Measurements from ENCODE around the gene RBM17.

The RBM17 gene

DNA sequence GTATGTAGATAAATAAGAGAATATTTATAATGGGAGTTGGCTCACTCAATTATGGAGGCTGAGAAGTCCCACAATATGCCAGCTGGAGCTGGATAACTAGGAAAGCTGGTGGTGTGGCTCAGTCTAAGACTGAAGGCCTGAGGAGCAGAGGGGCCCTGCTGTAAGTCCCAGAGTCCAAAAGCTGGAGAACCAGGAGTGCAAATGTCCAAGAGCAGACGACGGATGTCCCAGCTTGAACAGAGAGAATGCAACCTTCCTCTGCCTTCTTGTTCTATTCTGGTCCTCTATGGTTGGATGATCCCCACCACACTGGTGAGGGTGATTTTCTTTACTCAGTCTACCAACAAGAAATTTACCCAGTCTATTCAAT, 39.8 kb upstream of the RBM17 start:
- H3K9me3 Mint-ChIP-seq: no peaks in the 10 kb centered on the region
- H3K27ac Mint-ChIP-seq (ENCODE audit: low read depth): peak overlapping the region; percentile 96
- ATAC-seq (replicated peaks; ENCODE audit: extremely low read depth, poor library complexity, severe bottlenecking): no peak
- H3K4me3 Mint-ChIP-seq: no peak overlapping the region
- peaks cover 15% of the 10 kb centered on the region for H3K36me3 Mint-ChIP-seq (ENCODE audit: insufficient read depth)
- no peak for DNase-seq (ENCODE audit: low spot score in 2 of 2)
- H3K27me3 Mint-ChIP-seq: no peaks in the 10 kb centered on the region
- H3K4me1 Mint-ChIP-seq: peaks cover 63% of the 10 kb centered on the region

DNA sequence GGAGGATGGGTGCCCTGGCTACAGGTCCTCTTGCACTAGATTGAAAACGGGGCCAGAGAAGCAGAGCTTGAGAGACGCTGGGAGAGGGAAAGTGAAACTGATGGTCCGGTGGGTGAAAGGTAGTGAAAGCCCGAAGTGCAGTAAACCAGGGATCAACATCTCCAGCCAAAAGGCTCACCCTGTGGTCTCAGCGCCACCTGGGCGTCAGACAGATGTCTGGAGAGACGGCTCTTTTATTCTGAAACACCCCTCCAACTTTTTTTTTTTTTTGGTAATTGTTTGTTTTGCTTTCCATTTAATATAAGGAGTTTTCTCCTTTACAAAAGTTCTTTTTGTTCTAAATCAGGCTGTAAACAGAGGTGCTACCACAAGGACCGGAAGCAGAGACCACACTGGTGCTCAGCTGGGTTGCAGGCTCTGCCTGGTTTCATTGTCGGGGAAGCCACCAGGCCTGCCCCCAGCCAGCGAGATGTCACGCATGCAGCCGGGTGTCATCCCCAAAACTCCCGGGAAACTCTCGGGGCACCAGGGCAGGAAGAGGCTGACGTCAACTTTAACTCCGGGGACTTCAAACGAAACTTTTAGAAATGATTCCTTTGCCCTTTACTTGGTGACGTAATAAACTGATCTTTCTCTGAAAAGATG, 37.9 kb upstream of the RBM17 start:
- peak; percentile 71 to 89 for DNase-seq (ENCODE audit: low spot score in 2 of 2)
- peak; percentile 85 for ATAC-seq (replicated peaks; ENCODE audit: extremely low read depth, poor library complexity, severe bottlenecking)
- peak overlapping the region; percentile 82 for H3K4me3 Mint-ChIP-seq
- peaks cover 59% of the 10 kb centered on the region for H3K4me1 Mint-ChIP-seq
- H3K36me3 Mint-ChIP-seq (ENCODE audit: insufficient read depth): peaks cover 15% of the 10 kb centered on the region
- H3K27ac Mint-ChIP-seq (ENCODE audit: low read depth): peak overlapping the region; percentile 96
- no peaks in the 10 kb centered on the region for H3K9me3 Mint-ChIP-seq
- H3K27me3 Mint-ChIP-seq: no peaks in the 10 kb centered on the region

DNA sequence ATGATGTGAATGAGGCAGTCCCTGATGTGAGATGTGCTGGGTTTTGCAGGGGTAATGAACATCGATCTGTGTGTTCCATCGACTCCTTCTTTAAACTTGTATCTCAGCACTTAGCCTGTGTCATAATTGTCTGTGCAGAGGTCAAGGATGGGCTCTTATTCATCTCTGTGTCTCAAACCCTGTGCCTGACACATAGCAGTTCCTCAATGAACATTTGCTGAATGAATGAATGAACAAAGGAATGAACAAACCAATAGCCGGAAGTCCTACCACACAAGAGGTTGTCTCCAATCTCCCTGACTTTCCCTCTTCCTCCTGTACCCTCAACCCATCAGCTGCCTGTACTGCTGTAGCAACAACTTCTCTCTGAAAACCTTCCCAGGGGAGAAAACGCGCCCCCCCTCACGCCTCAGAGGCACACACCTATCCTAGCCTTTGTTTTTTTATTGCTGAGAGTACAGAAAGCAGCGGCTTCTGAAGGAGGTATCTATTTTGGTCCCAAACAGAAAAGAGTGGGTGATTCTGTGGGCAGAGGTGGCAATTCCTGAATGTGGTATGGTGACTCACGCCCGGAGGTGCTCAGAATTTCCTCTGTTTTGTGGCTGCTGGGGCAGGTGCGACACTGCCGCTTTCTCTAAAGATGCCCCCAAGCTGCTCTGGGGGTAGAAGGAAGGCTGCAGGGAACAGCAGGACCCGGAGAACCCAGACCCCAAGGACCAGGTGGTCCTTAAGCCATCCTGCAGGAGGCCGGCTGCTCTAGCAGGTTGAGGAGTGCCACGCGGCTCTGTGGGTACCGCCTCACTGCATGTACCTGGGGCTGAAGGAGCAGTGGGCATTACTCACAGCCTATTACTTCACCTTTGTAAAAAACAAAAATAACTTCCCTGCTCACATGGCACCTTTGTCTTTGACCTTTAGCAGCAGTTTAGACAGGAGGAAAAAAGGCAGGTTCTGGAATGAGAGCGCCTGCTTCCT, 36.3 kb upstream of the RBM17 start:
- Mint-ChIP-seq H3K27ac (ENCODE audit: low read depth) (peak overlapping the region; percentile 96), H3K4me3 (peak overlapping the region; percentile 82), H3K4me1 (peaks cover 58% of the 10 kb centered on the region), H3K9me3 (no peaks in the 10 kb centered on the region), H3K36me3 (ENCODE audit: insufficient read depth) (peaks cover 16% of the 10 kb centered on the region), H3K27me3 (no peaks in the 10 kb centered on the region)
- DNase-seq (ENCODE audit: low spot score in 2 of 2): peak; percentile 51 to 65
- ATAC-seq (replicated peaks; ENCODE audit: extremely low read depth, poor library complexity, severe bottlenecking): peak; percentile 37

DNA sequence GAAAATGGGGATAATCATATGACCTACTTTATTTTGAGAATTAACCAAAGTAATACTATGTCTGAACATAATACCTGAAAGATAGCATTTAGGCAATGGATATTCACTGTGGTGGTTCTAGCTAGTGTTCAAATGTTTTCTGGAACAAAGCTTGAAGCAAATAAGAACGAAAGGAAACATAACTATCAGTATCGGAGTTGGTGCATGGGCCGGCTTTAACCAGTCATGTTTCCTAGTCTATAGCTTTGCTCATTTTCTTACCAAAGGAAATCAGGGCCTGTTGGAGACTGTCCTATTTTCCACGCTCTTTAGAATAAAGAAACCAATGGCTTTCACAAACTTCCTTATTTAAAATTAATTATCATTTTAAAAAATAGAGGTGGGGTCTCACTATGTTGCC, 35.5 kb upstream of the RBM17 start:
- ATAC-seq (replicated peaks; ENCODE audit: extremely low read depth, poor library complexity, severe bottlenecking) (no peak), DNase-seq (ENCODE audit: low spot score in 2 of 2) (no peak)
- Mint-ChIP-seq H3K36me3 (ENCODE audit: insufficient read depth) (peaks cover 17% of the 10 kb centered on the region), H3K27ac (ENCODE audit: low read depth) (peak overlapping the region; percentile 96), H3K9me3 (no peaks in the 10 kb centered on the region), H3K4me3 (peak overlapping the region; percentile 82), H3K4me1 (peaks cover 58% of the 10 kb centered on the region), H3K27me3 (no peaks in the 10 kb centered on the region)

DNA sequence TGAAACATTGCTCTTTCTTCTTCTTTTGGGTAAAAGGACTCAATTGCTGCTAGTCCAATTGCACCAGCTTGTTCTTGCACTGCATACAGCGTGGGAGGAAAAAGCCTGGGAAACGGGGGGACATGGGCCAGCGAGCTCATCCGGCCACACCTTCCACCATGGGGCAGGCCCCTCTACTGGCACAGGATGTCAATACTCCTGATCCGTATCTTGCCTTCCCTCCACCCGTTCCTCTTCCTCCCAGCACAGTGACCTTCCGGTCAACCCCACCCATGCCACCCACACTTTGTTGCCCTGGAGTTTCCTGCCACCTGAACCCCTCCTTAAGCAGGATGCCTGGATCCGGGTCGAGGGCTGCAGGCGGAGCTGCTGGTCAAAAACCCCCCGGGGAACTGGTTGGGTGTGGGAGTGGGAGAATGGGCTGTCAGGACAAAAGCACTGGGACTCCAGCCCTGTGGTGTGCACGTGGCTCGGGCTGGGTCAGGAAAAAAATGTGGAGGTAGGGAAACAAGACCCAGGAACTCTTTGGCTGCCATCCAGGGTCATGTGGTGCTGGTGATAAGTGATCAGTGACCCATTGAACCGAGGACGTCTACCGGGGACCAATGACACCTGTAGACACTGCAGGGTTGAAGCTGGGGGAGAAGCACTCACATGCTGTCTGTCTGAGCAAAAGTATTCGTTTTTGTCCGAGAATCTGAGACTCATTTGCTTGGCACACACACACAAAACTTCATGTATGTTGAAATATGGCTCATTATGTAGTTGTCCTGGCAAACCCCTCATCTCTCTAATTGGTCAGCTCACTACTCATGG, 34.8 kb upstream of the RBM17 start:
- DNase-seq (ENCODE audit: low spot score in 2 of 2) (peak in 1 of 2 donors; percentile 8), ATAC-seq (replicated peaks; ENCODE audit: extremely low read depth, poor library complexity, severe bottlenecking) (no peak)
- Mint-ChIP-seq H3K4me1 (peaks cover 58% of the 10 kb centered on the region), H3K4me3 (peak overlapping the region; percentile 29), H3K27ac (ENCODE audit: low read depth) (peak overlapping the region; percentile 96), H3K27me3 (no peaks in the 10 kb centered on the region), H3K9me3 (no peaks in the 10 kb centered on the region), H3K36me3 (ENCODE audit: insufficient read depth) (peaks cover 17% of the 10 kb centered on the region)

DNA sequence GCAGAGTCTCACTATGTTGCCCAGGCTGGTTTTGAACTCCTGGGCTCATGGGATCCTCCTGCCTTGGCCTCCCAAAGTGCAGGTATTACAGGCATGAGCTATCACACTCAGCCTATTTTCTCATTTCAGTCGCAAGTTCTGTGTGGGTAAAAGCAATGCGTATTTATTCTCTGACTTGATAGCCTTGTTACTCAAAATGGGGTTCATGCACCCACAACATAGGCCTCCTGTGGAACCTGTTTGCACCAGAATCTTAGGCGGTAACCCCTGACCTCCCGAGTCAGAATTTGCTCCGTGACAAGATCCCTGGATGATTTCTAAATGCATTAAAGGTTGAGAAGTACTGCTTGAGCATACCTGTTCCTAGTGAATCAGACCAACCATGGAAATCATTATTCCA, 34.0 kb upstream of the RBM17 start:
- no peak for ATAC-seq (replicated peaks; ENCODE audit: extremely low read depth, poor library complexity, severe bottlenecking)
- Mint-ChIP-seq H3K4me3 (peak overlapping the region; percentile 29), H3K9me3 (no peaks in the 10 kb centered on the region), H3K27ac (ENCODE audit: low read depth) (no peak overlapping the region), H3K4me1 (peaks cover 60% of the 10 kb centered on the region), H3K27me3 (no peaks in the 10 kb centered on the region), H3K36me3 (ENCODE audit: insufficient read depth) (peaks cover 17% of the 10 kb centered on the region)
- DNase-seq (ENCODE audit: low spot score in 2 of 2): peak in 1 of 2 donors; percentile 1

DNA sequence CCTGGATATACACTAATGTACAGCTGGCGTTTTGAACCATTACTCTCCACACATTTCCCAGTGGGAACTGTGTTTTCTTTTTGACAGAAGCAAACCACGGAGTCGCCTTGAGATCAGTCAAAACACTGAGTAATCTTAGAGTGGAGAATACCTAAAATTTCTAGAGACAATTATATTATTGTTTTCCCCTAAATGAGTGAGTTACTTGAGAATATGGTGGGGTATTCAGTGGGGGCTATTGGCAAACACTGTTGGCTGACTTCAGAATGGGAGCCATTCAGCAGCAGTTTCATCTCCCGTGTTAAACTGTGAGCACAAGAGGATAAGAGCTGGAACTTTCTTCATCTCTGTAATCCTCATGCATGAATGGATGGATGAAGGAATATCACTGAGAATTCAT, 32.9 kb upstream of the RBM17 start:
- no peaks in the 10 kb centered on the region for H3K27me3 Mint-ChIP-seq
- no peak overlapping the region for H3K27ac Mint-ChIP-seq (ENCODE audit: low read depth)
- no peaks in the 10 kb centered on the region for H3K9me3 Mint-ChIP-seq
- no peak for DNase-seq (ENCODE audit: low spot score in 2 of 2)
- peaks cover 12% of the 10 kb centered on the region for H3K36me3 Mint-ChIP-seq (ENCODE audit: insufficient read depth)
- peaks cover 56% of the 10 kb centered on the region for H3K4me1 Mint-ChIP-seq
- no peak overlapping the region for H3K4me3 Mint-ChIP-seq
- no peak for ATAC-seq (replicated peaks; ENCODE audit: extremely low read depth, poor library complexity, severe bottlenecking)

DNA sequence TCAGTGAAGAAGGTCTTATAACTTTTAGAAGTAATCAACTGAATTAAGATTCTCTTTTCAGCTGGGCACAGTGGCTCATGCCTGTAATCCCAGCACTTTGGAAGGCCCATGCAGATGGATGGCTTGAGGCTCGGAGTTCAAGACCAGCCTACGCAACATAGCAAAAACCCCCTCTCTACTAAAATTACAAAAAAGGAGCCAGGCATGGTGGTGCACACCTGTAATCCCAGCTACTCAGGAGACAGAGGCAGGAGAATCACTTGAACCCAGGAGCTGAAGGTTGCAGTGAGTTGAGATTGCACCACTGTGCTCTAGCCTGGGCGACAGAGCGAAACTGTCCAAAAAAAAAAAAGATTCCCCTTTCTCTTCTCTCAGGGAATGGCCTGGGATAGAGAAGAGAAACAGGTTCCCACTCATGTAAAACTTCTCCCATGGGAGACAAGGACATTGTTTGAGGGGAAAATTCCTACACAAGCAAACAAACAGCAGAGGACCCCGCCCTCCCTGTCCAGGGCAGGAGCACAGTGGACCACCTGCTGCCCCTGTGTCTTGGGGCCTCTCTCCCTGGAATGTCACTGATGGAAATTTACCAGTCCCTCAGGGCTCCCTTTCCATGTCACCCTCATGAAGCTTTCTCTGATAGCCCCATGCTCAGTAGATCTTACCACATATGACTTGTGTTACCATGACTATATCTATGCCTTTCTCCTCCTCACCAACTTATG, 32.3 kb upstream of the RBM17 start:
- Mint-ChIP-seq H3K27me3 (no peaks in the 10 kb centered on the region), H3K27ac (ENCODE audit: low read depth) (no peak overlapping the region), H3K4me1 (peaks cover 54% of the 10 kb centered on the region), H3K4me3 (no peak overlapping the region), H3K36me3 (ENCODE audit: insufficient read depth) (peaks cover 7% of the 10 kb centered on the region), H3K9me3 (no peaks in the 10 kb centered on the region)
- no peak for ATAC-seq (replicated peaks; ENCODE audit: extremely low read depth, poor library complexity, severe bottlenecking)
- DNase-seq (ENCODE audit: low spot score in 2 of 2): no peak

DNA sequence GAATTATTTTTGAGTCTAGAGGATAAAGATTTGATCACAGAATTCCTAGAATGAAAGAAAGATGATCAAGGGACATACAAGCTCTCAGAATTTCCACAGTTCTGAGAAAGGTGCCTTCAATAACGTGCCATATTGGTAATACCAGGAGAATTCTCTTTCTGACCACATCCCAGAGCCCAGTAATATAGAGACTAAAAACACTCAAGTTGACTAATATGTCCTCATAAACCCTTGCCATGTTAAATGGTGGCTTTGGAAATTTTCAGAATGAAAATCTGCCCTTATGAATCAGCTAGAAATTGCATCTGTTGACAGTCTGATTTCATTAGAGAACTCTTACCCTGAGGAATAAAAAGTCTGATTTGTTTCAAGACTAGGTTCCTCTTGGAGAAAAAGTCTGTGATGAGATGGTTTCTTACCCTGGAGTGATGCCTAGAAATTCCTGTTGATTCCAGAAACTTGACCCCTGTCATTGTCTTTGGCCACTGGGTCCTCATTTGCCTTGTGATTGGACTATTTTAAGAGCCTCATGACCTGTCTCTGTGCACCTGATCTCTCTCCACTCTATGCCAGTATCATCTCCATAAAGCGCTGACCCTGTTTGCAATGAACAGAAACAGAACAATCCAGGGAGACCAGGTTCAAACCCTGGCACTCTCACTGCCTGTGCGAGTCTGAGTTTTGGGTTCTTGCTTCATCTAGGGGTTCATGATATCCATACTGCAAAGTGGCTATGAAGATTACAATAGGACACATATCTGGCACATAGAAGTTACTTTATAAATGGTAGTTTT, 30.0 kb upstream of the RBM17 start:
- no peaks in the 10 kb centered on the region for H3K27me3 Mint-ChIP-seq
- H3K27ac Mint-ChIP-seq (ENCODE audit: low read depth): no peak overlapping the region
- no peak for DNase-seq (ENCODE audit: low spot score in 2 of 2)

DNA sequence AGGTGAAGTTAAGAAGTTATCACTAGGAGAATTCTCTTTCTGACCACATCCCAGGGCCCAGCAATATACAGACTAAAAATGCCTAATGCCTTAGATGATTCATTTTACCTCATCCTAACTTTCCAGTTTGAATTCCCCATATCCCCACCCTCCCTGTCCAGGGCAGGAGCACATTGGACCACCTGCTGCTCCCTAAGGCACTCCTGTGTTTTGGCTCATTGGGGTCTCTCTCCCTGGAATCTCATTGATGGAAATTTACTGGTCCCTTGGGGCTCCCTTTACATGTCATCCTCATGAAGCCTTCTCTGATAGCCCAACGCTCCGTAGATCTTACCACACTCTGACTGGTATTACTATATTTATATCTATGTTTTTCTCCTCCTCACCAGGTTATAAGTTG, 29.3 kb upstream of the RBM17 start:
- H3K9me3 Mint-ChIP-seq: no peaks in the 10 kb centered on the region
- no peak for DNase-seq (ENCODE audit: low spot score in 2 of 2)
- ATAC-seq (replicated peaks; ENCODE audit: extremely low read depth, poor library complexity, severe bottlenecking): no peak
- H3K4me1 Mint-ChIP-seq: peaks cover 37% of the 10 kb centered on the region
- H3K4me3 Mint-ChIP-seq: peak overlapping the region; percentile 36
- H3K36me3 Mint-ChIP-seq (ENCODE audit: insufficient read depth): peaks cover 6% of the 10 kb centered on the region
- H3K27me3 Mint-ChIP-seq: no peaks in the 10 kb centered on the region
- no peak overlapping the region for H3K27ac Mint-ChIP-seq (ENCODE audit: low read depth)

More for the DNA sequence above, 30.0 kb upstream of the RBM17 start:
- Mint-ChIP-seq H3K4me1 (peaks cover 43% of the 10 kb centered on the region), H3K36me3 (ENCODE audit: insufficient read depth) (peaks cover 6% of the 10 kb centered on the region), H3K4me3 (no peak overlapping the region), H3K9me3 (no peaks in the 10 kb centered on the region)
- no peak for ATAC-seq (replicated peaks; ENCODE audit: extremely low read depth, poor library complexity, severe bottlenecking)

DNA sequence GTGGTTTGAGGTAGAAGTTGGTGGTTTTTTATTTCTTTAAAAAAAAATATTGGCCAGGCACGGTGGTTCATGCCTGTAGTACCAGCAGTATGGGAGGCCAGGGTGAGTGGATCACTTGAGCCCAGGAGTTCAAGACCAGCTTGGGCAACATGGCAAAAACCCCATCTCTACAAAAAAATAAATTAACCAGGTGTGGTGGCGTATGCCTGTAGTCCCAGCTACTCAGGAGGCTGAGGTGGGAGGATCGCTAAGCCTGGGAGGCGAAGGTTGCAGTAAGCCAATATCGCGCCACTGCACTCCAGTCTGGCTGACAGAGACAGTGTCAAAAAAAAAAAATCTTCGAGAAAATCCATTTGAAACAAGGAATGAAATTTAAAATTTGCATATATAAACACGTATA, 27.8 kb upstream of the RBM17 start:
- H3K4me1 Mint-ChIP-seq: peaks cover 34% of the 10 kb centered on the region
- H3K27ac Mint-ChIP-seq (ENCODE audit: low read depth): no peak overlapping the region

More for the DNA sequence above, 27.8 kb upstream of the RBM17 start:
- no peaks in the 10 kb centered on the region for H3K27me3 Mint-ChIP-seq
- no peak for ATAC-seq (replicated peaks; ENCODE audit: extremely low read depth, poor library complexity, severe bottlenecking)
- H3K36me3 Mint-ChIP-seq (ENCODE audit: insufficient read depth): peaks cover 6% of the 10 kb centered on the region
- peak overlapping the region; percentile 85 for H3K4me3 Mint-ChIP-seq
- DNase-seq (ENCODE audit: low spot score in 2 of 2): no peak
- H3K9me3 Mint-ChIP-seq: no peaks in the 10 kb centered on the region
